Ovary (tissue), 3 donors: ENCODE measurements around the gene TRPC4.

Experiments used
- POLR2A ChIP-seq: fragments of 450-650 bp; IDR thresholded peaks from one replicate; pipeline ENCODE4 v1.6.1; 2017; ENCODE audit warnings: antibody characterized with exemption, mild to moderate bottlenecking, moderate library complexity
- TF ChIP-seq, protein P1 (sequence below), 3 donors: fragments of 450-650 bp in 2 of 3; fragments of 200-600 bp in 1 of 3; IDR thresholded peaks; one replicate each; pipeline versions ENCODE4 v1.5.1 to v1.8.0; 2016 to 2022; ENCODE audit warnings: antibody characterized with exemption in 3 of 3, mild to moderate bottlenecking in 1 of 3
- donor health status: DM: no; HTN: no; CAD: no.

DNA sequence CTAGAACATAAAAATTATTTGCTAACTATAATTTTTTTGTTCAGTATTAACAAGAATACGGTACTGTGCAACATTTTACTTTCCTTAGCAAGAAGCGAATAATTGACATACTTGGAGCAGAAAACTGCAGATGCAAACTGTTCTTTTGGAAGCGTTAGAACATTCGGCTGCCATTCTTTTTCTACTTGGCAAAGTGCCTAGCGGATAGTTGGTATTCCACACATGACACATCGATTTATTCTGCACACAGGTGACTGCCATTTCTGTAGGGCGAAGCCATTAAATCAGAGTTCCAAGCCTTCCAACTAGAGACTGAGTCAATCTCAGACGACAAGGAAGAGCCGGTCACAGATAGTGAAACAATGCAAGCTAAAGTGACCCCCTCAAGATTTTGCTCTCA, 117.4 kb downstream of the TRPC4 start:
- TF ChIP-seq, protein P1, sequence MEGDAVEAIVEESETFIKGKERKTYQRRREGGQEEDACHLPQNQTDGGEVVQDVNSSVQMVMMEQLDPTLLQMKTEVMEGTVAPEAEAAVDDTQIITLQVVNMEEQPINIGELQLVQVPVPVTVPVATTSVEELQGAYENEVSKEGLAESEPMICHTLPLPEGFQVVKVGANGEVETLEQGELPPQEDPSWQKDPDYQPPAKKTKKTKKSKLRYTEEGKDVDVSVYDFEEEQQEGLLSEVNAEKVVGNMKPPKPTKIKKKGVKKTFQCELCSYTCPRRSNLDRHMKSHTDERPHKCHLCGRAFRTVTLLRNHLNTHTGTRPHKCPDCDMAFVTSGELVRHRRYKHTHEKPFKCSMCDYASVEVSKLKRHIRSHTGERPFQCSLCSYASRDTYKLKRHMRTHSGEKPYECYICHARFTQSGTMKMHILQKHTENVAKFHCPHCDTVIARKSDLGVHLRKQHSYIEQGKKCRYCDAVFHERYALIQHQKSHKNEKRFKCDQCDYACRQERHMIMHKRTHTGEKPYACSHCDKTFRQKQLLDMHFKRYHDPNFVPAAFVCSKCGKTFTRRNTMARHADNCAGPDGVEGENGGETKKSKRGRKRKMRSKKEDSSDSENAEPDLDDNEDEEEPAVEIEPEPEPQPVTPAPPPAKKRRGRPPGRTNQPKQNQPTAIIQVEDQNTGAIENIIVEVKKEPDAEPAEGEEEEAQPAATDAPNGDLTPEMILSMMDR (IDR thresholded peaks at IDR 0.05), result no peak
- TF ChIP-seq POLR2A, result no peak
